Mesodermal cell (in vitro differentiated cells): ENCODE data around the gene AKAP13.
A peak's percentile ranks its signal among the peaks of the same experiment; 100 is the strongest.
"Not testable (repeated sequence)": the region's sequence is repeated elsewhere in the genome, so short reads cannot be mapped to it uniquely, and the experiment has no call there.

Experiments used
- H3K27ac ChIP-seq: 2 replicates; pipeline ENCODE4 v1.7.0; 2013; ENCODE audit warnings: mild to moderate bottlenecking, low read depth, low read length, moderate library complexity; ENCODE audit not compliant: severe bottlenecking
- H3K36me3 ChIP-seq: 2 replicates; pipeline ENCODE4 v1.7.1; 2013; ENCODE audit warnings: mild to moderate bottlenecking, low read length, moderate library complexity; ENCODE audit not compliant: control insufficient read depth, insufficient read depth
- H3K4me1 ChIP-seq: one replicate; pipeline ENCODE4 v1.7.1; 2013; ENCODE audit warnings: mild to moderate bottlenecking, low read length; ENCODE audit not compliant: insufficient read depth, control insufficient read depth, poor library complexity, severe bottlenecking
- H3K4me3 ChIP-seq: 2 replicates; pipeline ENCODE4 v1.7.0; 2013; ENCODE audit warnings: low read length, control low read depth, mild to moderate bottlenecking; ENCODE audit not compliant: insufficient read depth, poor library complexity, severe bottlenecking; ENCODE audit errors: extremely low read depth
- H3K9me3 ChIP-seq: 2 replicates; pipeline ENCODE4 v1.7.1; 2013; ENCODE audit warnings: mild to moderate bottlenecking, low read length, moderate library complexity; ENCODE audit not compliant: control insufficient read depth
- WGBS, 2 experiments: methylation state at CpG; one replicate each; pipeline ENCODE4 v1.1.5; 2013; ENCODE audit warnings: missing lambda C conversion rate in 2 of 2; ENCODE audit not compliant: insufficient coverage in 2 of 2; 5-methylcytosine and 5-hydroxymethylcytosine counted together

Gene AKAP13

GRCh38 chr15:85642065-85642692, 261.8 kb downstream of the AKAP13 start:
- Histone ChIP-seq H3K4me1 (peaks cover 3% of the 10 kb centered on the region), H3K4me3 (no peak overlapping the region), H3K36me3 (peaks cover 52% of the 10 kb centered on the region), H3K27ac (peak overlapping the region; percentile 11), H3K9me3 (no peaks in the 10 kb centered on the region)
- WGBS, 2 experiments = 50% methylated on average over 1 of the region's 5 CpGs; no CpG with 5 or more reads in 1 of the 2 experiments

- peak overlapping the region; percentile 11 for H3K27ac ChIP-seq
- H3K36me3 ChIP-seq = peaks cover 57% of the 10 kb centered on the region
- no peaks in the 10 kb centered on the region for H3K9me3 ChIP-seq
- 95 to 100% methylated on average over 3 to 5 of the region's 6 CpGs for WGBS, 2 experiments
- no peak overlapping the region for H3K4me3 ChIP-seq
- peaks cover 3% of the 10 kb centered on the region for H3K4me1 ChIP-seq
Observed at GRCh38 chr15:85642693-85643066, 262.3 kb downstream of the AKAP13 start.

- Histone ChIP-seq H3K36me3 (peaks cover 57% of the 10 kb centered on the region), H3K9me3 (no peaks in the 10 kb centered on the region), H3K27ac (no peak overlapping the region), H3K4me1 (peaks cover 16% of the 10 kb centered on the region), H3K4me3 (no peak overlapping the region)
- 96 to 100% methylated on average over 1 to 3 of the region's 4 CpGs for WGBS, 2 experiments
Observed at GRCh38 chr15:85646538-85647091, 266.2 kb downstream of the AKAP13 start.

GRCh38 chr15:85649372-85649771, 269.0 kb downstream of the AKAP13 start:
- WGBS, 2 experiments = 70% methylated on average over 4 of the region's 5 CpGs; no CpG with 5 or more reads in 1 of the 2 experiments
- no peak overlapping the region for H3K4me3 ChIP-seq
- no peaks in the 10 kb centered on the region for H3K9me3 ChIP-seq
- peak overlapping the region; percentile 55 for H3K27ac ChIP-seq
- H3K4me1 ChIP-seq = peaks cover 13% of the 10 kb centered on the region
- peaks cover 62% of the 10 kb centered on the region for H3K36me3 ChIP-seq

GRCh38 chr15:85651548-85651947, 271.1 kb downstream of the AKAP13 start:
- Histone ChIP-seq H3K36me3 (peaks cover 64% of the 10 kb centered on the region), H3K4me3 (no peak overlapping the region), H3K4me1 (peaks cover 13% of the 10 kb centered on the region), H3K9me3 (no peaks in the 10 kb centered on the region), H3K27ac (no peak overlapping the region)
- 92 to 96% methylated on average over 5 of the region's 10 CpGs for WGBS, 2 experiments

- Histone ChIP-seq H3K9me3 (no peaks in the 10 kb centered on the region), H3K4me1 (peaks cover 13% of the 10 kb centered on the region), H3K36me3 (peaks cover 64% of the 10 kb centered on the region), H3K4me3 (no peak overlapping the region), H3K27ac (no peak overlapping the region)
- 88 to 94% methylated on average over 4 of the region's 4 CpGs for WGBS, 2 experiments
Observed at GRCh38 chr15:85652457-85652856, 272.1 kb downstream of the AKAP13 start.

GRCh38 chr15:85657132-85657531, 276.7 kb downstream of the AKAP13 start:
- WGBS, 2 experiments = no CpG with 5 or more reads among the region's 1 CpG
- Histone ChIP-seq H3K27ac (no peak overlapping the region), H3K4me1 (no peaks in the 10 kb centered on the region), H3K36me3 (peaks cover 68% of the 10 kb centered on the region), H3K4me3 (no peak overlapping the region), H3K9me3 (no peaks in the 10 kb centered on the region)

GRCh38 chr15:85658816-85659215, 278.4 kb downstream of the AKAP13 start:
- peaks cover 70% of the 10 kb centered on the region for H3K36me3 ChIP-seq
- H3K4me1 ChIP-seq = no peaks in the 10 kb centered on the region
- no peak overlapping the region for H3K27ac ChIP-seq
- H3K9me3 ChIP-seq = no peaks in the 10 kb centered on the region
- WGBS, 2 experiments = 89 to 91% methylated on average over 1 of the region's 3 CpGs
- no peak overlapping the region for H3K4me3 ChIP-seq

GRCh38 chr15:85661859-85662258, 281.5 kb downstream of the AKAP13 start:
- no peak overlapping the region for H3K4me3 ChIP-seq
- H3K4me1 ChIP-seq = peaks cover 5% of the 10 kb centered on the region
- no peaks in the 10 kb centered on the region for H3K9me3 ChIP-seq
- no peak overlapping the region for H3K27ac ChIP-seq
- peaks cover 59% of the 10 kb centered on the region for H3K36me3 ChIP-seq
- WGBS, 2 experiments = 100% methylated on average over 1 of the region's 3 CpGs

GRCh38 chr15:85665677-85666076, 285.3 kb downstream of the AKAP13 start:
- Histone ChIP-seq H3K4me1 (peaks cover 19% of the 10 kb centered on the region), H3K36me3 (peaks cover 58% of the 10 kb centered on the region)
- not testable (repeated sequence) for H3K27ac ChIP-seq, H3K4me3 ChIP-seq, H3K9me3 ChIP-seq
- 85 to 100% methylated on average over 3 to 5 of the region's 6 CpGs for WGBS, 2 experiments
